GM12878 (cell line): ENCODE data around the gene ZNF592. TPM values are rescaled to one million over a fixed set of nuclear protein-coding genes. Genes with fewer than 3 reads are reported as not detected.

Experiments
- ATAC-seq: fragments of 200-7000 bp; cut with Tn5 transposase; 3 replicates; pipeline ENCODE4 v1.9.1; 2020; ENCODE audit warnings: mild to moderate bottlenecking, moderate library complexity
- BruUV-seq: library from RNA; stranded (reverse); fragments of 400-500 nt; replicated peaks from 2 replicates; lab custom pipeline; 2021; lab: Mats Ljungman, UMichigan
- CTCF ChIA-PET: fragments of 300-600 bp; sonication (Branson Sonifier 250); formaldehyde crosslinking; extraction: SDS; loops from one replicate; lab custom pipeline; 2021; ENCODE audit warnings: inconsistent platforms; lab: Yijun Ruan, JAX
- POLR2A ChIA-PET: fragments of 350-600 bp; formaldehyde crosslinking; extraction: SDS; loops from one replicate; lab custom pipeline; 2021; ENCODE audit warnings: inconsistent platforms; lab: Charles Lee
- RAD21 ChIA-PET: fragments of 300-600 bp; sonication (Branson Sonifier 250); formaldehyde crosslinking; loops from one replicate; lab custom pipeline; 2023; ENCODE audit warnings: antibody characterized with exemption; ENCODE audit not compliant: unreplicated experiment; lab: Charles Lee
- SMC1A ChIA-PET: fragments of 300-600 bp; sonication (Branson Sonifier 250); formaldehyde crosslinking; loops from one replicate; lab custom pipeline; 2023; ENCODE audit not compliant: unreplicated experiment, uncharacterized antibody; lab: Charles Lee
- DNase-seq: peaks from one replicate; pipeline ENCODE4 v3.0.0-alpha.2; 2011; ENCODE audit warnings: low read depth, low spot score
- FAIRE-seq: peaks from 3 replicates; lab custom pipeline; 2011; peaks lifted over from hg19 to GRCh38; lab: Jason Lieb, UNC
- H2AFZ ChIP-seq: 2 replicates; pipeline ENCODE4 v1.6.0; 2011; ENCODE audit warnings: low read depth, low read length, control low read depth; ENCODE audit not compliant: control insufficient read depth
- H3K27ac ChIP-seq: 2 replicates; pipeline ENCODE4 v1.5.1; 2011; ENCODE audit warnings: control low read depth; ENCODE audit not compliant: control insufficient read depth, insufficient read depth
- H3K27me3 ChIP-seq, 2 experiments: replicated peaks in 1 of 2; 2 replicates each; pipeline versions ENCODE4 v1.6.0 to v1.6.1; 2011; ENCODE audit warnings: low read length in 1 of 2; ENCODE audit not compliant: control insufficient read depth in 2 of 2, insufficient read depth in 2 of 2
- H3K36me3 ChIP-seq, 2 experiments: 2 replicates each; pipeline ENCODE4 v1.5.1; 2011; ENCODE audit warnings: low read length in 1 of 2; ENCODE audit not compliant: control insufficient read depth in 2 of 2, insufficient read depth in 2 of 2
- H3K4me1 ChIP-seq: 2 replicates; pipeline ENCODE4 v1.6.1; 2011; ENCODE audit warnings: mild to moderate bottlenecking, low read length, moderate library complexity, mixed read lengths; ENCODE audit not compliant: control insufficient read depth, insufficient read depth
- H3K4me2 ChIP-seq: 2 replicates; pipeline ENCODE4 v1.6.0; 2011; ENCODE audit warnings: control low read depth; ENCODE audit not compliant: control insufficient read depth, insufficient read depth
- H3K4me3 ChIP-seq: fragments of 200-600 bp; sonication (generic); 2 replicates; pipeline ENCODE4 v1.5.1; 2016
- H3K79me2 ChIP-seq: 2 replicates; pipeline ENCODE4 v1.6.0; 2011; ENCODE audit warnings: low read length; ENCODE audit not compliant: control insufficient read depth, insufficient read depth
- H3K9ac ChIP-seq: 2 replicates; pipeline ENCODE4 v1.8.0; 2011; ENCODE audit warnings: low read length, control low read depth, mixed read lengths; ENCODE audit not compliant: control insufficient read depth, insufficient read depth
- H3K9me3 ChIP-seq: replicated peaks from 3 replicates; pipeline ENCODE4 v1.5.1; 2011; ENCODE audit warnings: mild to moderate bottlenecking, low read length; ENCODE audit not compliant: control insufficient read depth, insufficient read depth
- H4K20me1 ChIP-seq: 2 replicates; pipeline ENCODE4 v1.6.0; 2011; ENCODE audit not compliant: control insufficient read depth, insufficient read depth
- EZH2 ChIP-seq: IDR thresholded peaks from 2 replicates; pipeline ENCODE4 v1.6.1; 2012; ENCODE audit warnings: low read depth, mild to moderate bottlenecking, control low read depth, inconsistent platforms, low read length, borderline replicate concordance; ENCODE audit not compliant: control insufficient read depth
- HDAC6 ChIP-seq: fragments of 200-600 bp; sonication (generic); IDR thresholded peaks from one replicate; pipeline ENCODE4 v1.8.0; 2017; ENCODE audit warnings: antibody characterized with exemption; ENCODE audit not compliant: unreplicated experiment
- PKNOX1 ChIP-seq: fragments of 450-650 bp; IDR thresholded peaks from 2 replicates; pipeline ENCODE4 v1.6.1; 2016; ENCODE audit warnings: mild to moderate bottlenecking
- RAD21 ChIP-seq: IDR thresholded peaks from 2 replicates; pipeline ENCODE4 v1.6.1; 2011; ENCODE audit warnings: mild to moderate bottlenecking, low read depth, low read length, moderate library complexity; ENCODE audit not compliant: insufficient read depth
- RBBP5 ChIP-seq: fragments of 200-600 bp; sonication (generic); conservative IDR thresholded peaks from 2 replicates; pipeline ENCODE4 v1.6.1; 2016
- ZBTB40 ChIP-seq: fragments of 450-650 bp; IDR thresholded peaks from 2 replicates; pipeline ENCODE4 v1.6.1; 2016; ENCODE audit warnings: mild to moderate bottlenecking, moderate library complexity, borderline replicate concordance
- ZNF592 ChIP-seq: fragments of 450-650 bp; IDR thresholded peaks from 2 replicates; pipeline ENCODE4 v1.6.1; 2017; ENCODE audit warnings: mild to moderate bottlenecking, moderate library complexity
- WGBS: methylation state at CpG from one replicate; pipeline ENCODE4 v1.1.6; 2016; ENCODE audit warnings: low lambda C conversion rate; ENCODE audit not compliant: insufficient replicate concordance, insufficient coverage; ENCODE audit errors: missing lambda C conversion rate; 5-methylcytosine and 5-hydroxymethylcytosine counted together
- in situ Hi-C: fragments of 300-500 bp; cut with MboI; formaldehyde crosslinking; loops from 9 replicates; pipeline ENCODE4 v1.14.3; 2018; ENCODE audit warnings: mixed read lengths
- intact Hi-C: fragments of 100-400 bp; cut with micrococcal nuclease; formaldehyde crosslinking; loops from one replicate; pipeline ENCODE4 v1.14.2; 2022; ENCODE audit not compliant: unreplicated experiment
- polyA plus RNA-seq, 11 experiments: library from polyadenylated mRNA; depleted of rRNA in 4 of 11; unstranded in 6 of 11; stranded (reverse) in 5 of 11; fragments of >200 nt; fragmentation: Nextera tagmentation in 4 of 11; fragmentation: Illumina TruSeq in 1 of 11; extraction: Ambion mirVana in 4 of 11; extraction: Trizol in 1 of 11; gene quantifications; 1 replicate in 1 of 11; 2 replicates in 10 of 11; pipeline versions ENCODE4 v1.2.1 to v1.2.3, GENCODE V29; 2011 to 2016; ENCODE audit warnings: inconsistent platforms in 2 of 11, missing spikeins in 2 of 11, low read depth in 1 of 11
- total RNA-seq, 4 experiments: library from RNA; depleted of rRNA in 3 of 4; stranded (reverse); fragments of >200 nt in 3 of 4; fragmentation: Illumina TruSeq in 1 of 4; extraction: Trizol in 1 of 4; gene quantifications; 2 replicates each; pipeline versions ENCODE4 v1.2.1 to v1.2.3, GENCODE V29; 2013 to 2021
- TF ChIP-seq, protein P1 (sequence below), 3 experiments: IDR thresholded peaks in 2 of 3; conservative IDR thresholded peaks in 1 of 3; 2 replicates each; pipeline ENCODE4 v1.5.1; 2011; ENCODE audit warnings: low read depth in 3 of 3, low read length in 3 of 3, mild to moderate bottlenecking in 3 of 3, control low read depth in 2 of 3, moderate library complexity in 2 of 3, inconsistent platforms in 1 of 3, mixed read lengths in 1 of 3; ENCODE audit not compliant: control insufficient read depth in 2 of 3, insufficient read depth in 1 of 3; ENCODE audit errors: extremely low read depth in 1 of 3

Gene ZNF592
- total and polyA plus RNA-seq, 10 of the 15 experiments (the other 5 are each of a cell fraction or from before 2014, with no cell fraction given), result 0.95 to 23.7 (median 8.6) TPM

DNA sequence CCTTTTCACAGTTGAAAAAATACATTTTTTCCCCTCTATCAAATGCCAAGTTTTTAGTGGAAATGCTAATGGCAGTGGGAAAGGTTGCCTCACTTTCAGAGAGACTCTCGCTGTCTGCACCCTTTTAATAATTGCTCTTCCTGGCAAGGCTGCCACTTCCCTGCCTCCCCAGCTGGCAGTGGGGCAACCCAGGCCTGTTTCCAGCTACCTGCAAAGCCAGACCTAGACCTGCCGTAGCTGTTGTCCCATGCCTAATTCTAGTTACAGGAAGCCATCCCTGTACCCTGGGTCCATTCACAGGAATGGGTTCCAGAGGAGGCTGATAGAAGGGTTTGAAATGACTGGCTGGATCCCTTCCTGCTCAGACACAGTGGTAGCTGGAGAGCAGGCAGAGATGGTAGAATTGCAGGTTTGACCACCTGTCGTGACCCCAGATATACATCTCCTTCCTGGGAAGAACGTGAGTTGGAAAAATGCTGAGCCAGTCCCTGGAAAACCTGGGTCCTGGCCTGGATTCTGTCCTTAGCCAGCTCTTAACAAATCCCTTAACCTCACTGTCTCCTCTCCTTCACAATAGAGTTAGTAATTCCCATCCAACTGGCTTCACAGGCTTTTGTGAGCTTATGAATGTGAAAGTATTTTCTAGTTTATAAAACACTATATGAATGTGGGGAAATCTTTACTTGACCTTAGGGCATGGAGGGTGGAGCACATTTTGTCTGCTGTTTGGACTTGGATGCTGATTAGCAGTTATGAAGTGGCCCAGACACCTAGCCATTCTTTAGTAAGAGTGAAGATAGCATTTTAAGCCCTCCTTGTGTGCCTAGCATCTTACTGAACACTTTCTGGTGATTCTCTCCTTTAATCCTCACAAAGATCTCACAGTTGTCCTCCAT lies 55.9 kb downstream of the ZNF592 start (continued):
- no peak for TF ChIP-seq RAD21
- no peak for TF ChIP-seq PKNOX1
- TF ChIP-seq ZNF592, result no peak
- no peak for TF ChIP-seq RBBP5

DNA sequence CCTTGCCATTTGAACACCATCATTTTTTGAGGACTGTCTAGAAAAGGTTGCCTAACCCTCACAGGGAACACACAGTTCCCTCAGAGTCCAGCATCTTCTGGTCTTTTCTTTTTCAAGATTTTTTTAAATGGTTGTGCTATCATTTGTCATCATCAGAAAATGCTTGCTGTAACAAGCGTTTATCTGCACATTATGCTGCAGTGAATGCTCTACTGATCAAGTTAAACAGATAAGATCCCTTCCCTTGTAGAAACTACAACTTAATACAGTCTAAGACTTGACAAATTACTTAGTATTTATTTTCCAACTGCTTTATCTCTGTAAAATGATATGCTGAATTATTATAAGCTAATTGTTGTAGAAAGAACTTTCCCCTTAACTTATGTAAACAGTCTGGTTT lies 56.8 kb downstream of the ZNF592 start:
- Histone ChIP-seq H3K4me2 (no peak overlapping the region), H2AFZ (no peak overlapping the region), H3K79me2 (no peaks in the 10 kb centered on the region), H4K20me1 (no peaks in the 10 kb centered on the region), H3K27ac (no peak overlapping the region), H3K4me3 (no peak overlapping the region), H3K9me3 (no peaks in the 10 kb centered on the region), H3K4me1 (no peaks in the 10 kb centered on the region), H3K27me3 (no peaks in the 10 kb centered on the region), H3K36me3 (peaks cover 4 to 9% of the 10 kb centered on the region in 2 experiments; a peak in 3 of 4 replicates), H3K9ac (no peak overlapping the region)
- SMC1A ChIA-PET, result interaction anchor here (0.7 to 1.0 kb wide), 2 partner anchors 14 to 48 kb away, joined by 3 read pairs; no protein-coding TSS in a partner anchor
- DNase-seq (no peak), FAIRE-seq (no peak), ATAC-seq (no peak)
- no TSS peak for BruUV-seq
- CTCF ChIA-PET, result interaction anchor here (0.9 to 1.4 kb wide), 2 partner anchors 42 to 207 kb away, joined by 3 read pairs; no protein-coding TSS in a partner anchor
- in situ Hi-C loops (no loop called here), intact Hi-C loops (no loop called here)
- RAD21 ChIA-PET, result no interaction called here
- 100% methylated on average over 1 of the region's 1 CpG for WGBS
- POLR2A ChIA-PET, result interaction anchor here (0.5 kb wide), 1 partner anchor 50 kb away, joined by 3 read pairs; no protein-coding TSS in a partner anchor
- TF ChIP-seq ZBTB40, result no peak
- no peak for TF ChIP-seq EZH2
- TF ChIP-seq HDAC6, result no peak
- TF ChIP-seq, protein P1, sequence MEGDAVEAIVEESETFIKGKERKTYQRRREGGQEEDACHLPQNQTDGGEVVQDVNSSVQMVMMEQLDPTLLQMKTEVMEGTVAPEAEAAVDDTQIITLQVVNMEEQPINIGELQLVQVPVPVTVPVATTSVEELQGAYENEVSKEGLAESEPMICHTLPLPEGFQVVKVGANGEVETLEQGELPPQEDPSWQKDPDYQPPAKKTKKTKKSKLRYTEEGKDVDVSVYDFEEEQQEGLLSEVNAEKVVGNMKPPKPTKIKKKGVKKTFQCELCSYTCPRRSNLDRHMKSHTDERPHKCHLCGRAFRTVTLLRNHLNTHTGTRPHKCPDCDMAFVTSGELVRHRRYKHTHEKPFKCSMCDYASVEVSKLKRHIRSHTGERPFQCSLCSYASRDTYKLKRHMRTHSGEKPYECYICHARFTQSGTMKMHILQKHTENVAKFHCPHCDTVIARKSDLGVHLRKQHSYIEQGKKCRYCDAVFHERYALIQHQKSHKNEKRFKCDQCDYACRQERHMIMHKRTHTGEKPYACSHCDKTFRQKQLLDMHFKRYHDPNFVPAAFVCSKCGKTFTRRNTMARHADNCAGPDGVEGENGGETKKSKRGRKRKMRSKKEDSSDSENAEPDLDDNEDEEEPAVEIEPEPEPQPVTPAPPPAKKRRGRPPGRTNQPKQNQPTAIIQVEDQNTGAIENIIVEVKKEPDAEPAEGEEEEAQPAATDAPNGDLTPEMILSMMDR (IDR thresholded peaks at IDR 0.05 in 2 of 3, conservative IDR thresholded peaks at IDR 0.05 in 1 of 3; ENCODE audit: control insufficient read depth in 2 of 3, extremely low read depth in 1 of 3, insufficient read depth in 1 of 3, low read depth in 3 of 3, low read length in 3 of 3), result no peak
